HG03280 (cell line): Measurements from ENCODE around the gene PRADC1.

Experiments used
- ATAC-seq: cut with Tn5 transposase; IDR thresholded peaks from one replicate; pipeline ENCODE4 v1.9.1; 2021; ENCODE audit warnings: mild to moderate bottlenecking, moderate library complexity; ENCODE audit not compliant: unreplicated experiment

The PRADC1 gene

GRCh38 chr2:73238149-73238548 lies 5.1 kb upstream of the PRADC1 start:
- no peak for ATAC-seq

GRCh38 chr2:73237168-73237567 lies 4.1 kb upstream of the PRADC1 start:
- no peak for ATAC-seq

- no peak for ATAC-seq
Measured at GRCh38 chr2:73235315-73236028, 2.4 kb upstream of the PRADC1 start.

- peak; percentile 62 for ATAC-seq
Measured at GRCh38 chr2:73233932-73234832, 1.1 kb upstream of the PRADC1 start, which contains the start of gene CCT7. TSS of gene CCT7 (plus strand) at chr2:73234308. CDS start at chr2:73234379, 71 bp downstream.

- peak; percentile 10 for ATAC-seq
Measured at GRCh38 chr2:73232403-73233153, 461 bp downstream of the PRADC1 start.

- ATAC-seq, result no peak
Measured at GRCh38 chr2:73228631-73229030, 4.4 kb downstream of the PRADC1 start.

GRCh38 chr2:73227086-73227485 lies 6.0 kb downstream of the PRADC1 start:
- ATAC-seq, result no peak

GRCh38 chr2:73225513-73226360 lies 7.3 kb downstream of the PRADC1 start:
- ATAC-seq, result no peak

- no peak for ATAC-seq
Measured at GRCh38 chr2:73223821-73224220, 9.2 kb downstream of the PRADC1 start.

GRCh38 chr2:73218298-73218697 lies 14.7 kb downstream of the PRADC1 start:
- ATAC-seq, result no peak

GRCh38 chr2:73217826-73218225 lies 15.2 kb downstream of the PRADC1 start:
- no peak for ATAC-seq

GRCh38 chr2:73217160-73217559 lies 15.9 kb downstream of the PRADC1 start:
- ATAC-seq, result no peak

- ATAC-seq, result no peak
Measured at GRCh38 chr2:73215254-73215653, 17.8 kb downstream of the PRADC1 start.

GRCh38 chr2:73214120-73215035 lies 18.7 kb downstream of the PRADC1 start, which contains the start of gene SMYD5:
TSS of gene SMYD5 (plus strand) at chr2:73214245. CDS start at chr2:73214267, 22 bp downstream.
- peak; percentile 91 for ATAC-seq

GRCh38 chr2:73212448-73213176 lies 20.4 kb downstream of the PRADC1 start:
- ATAC-seq, result peak; percentile 75

- ATAC-seq, result no peak
Measured at GRCh38 chr2:73212098-73212447, 21.0 kb downstream of the PRADC1 start.

GRCh38 chr2:73210696-73211095 lies 22.3 kb downstream of the PRADC1 start:
- ATAC-seq, result no peak

- ATAC-seq, result no peak
Measured at GRCh38 chr2:73210019-73210418, 23.0 kb downstream of the PRADC1 start.

GRCh38 chr2:73208258-73208657 lies 24.8 kb downstream of the PRADC1 start:
- no peak for ATAC-seq
